MM.1S (cell line): ENCODE results near the gene FGFR2.

ENCODE experiments used
- DNase-seq: peaks from one replicate; pipeline ENCODE4 v3.0.0-alpha.2; 2015
- H2AFZ ChIP-seq: fragments of 300-600 bp; sonication (generic); 2 replicates; pipeline ENCODE4 v1.6.0; 2016; ENCODE audit warnings: antibody characterized with exemption, low read length
- H3F3A ChIP-seq: fragments of 300-600 bp; sonication (generic); 2 replicates; pipeline ENCODE4 v1.6.1; 2016; ENCODE audit warnings: mild to moderate bottlenecking, antibody characterized with exemption, low read length, moderate library complexity, mixed read lengths; ENCODE audit not compliant: insufficient read depth
- H3K27ac ChIP-seq: fragments of 300-600 bp; sonication (generic); 2 replicates; pipeline ENCODE4 v1.5.1; 2016; ENCODE audit warnings: mild to moderate bottlenecking, low read length
- H3K27me3 ChIP-seq: fragments of 300-600 bp; sonication (generic); replicated peaks from 2 replicates; pipeline ENCODE4 v1.6.0; 2016; ENCODE audit warnings: low read length; ENCODE audit not compliant: insufficient read depth
- H3K36me3 ChIP-seq: fragments of 300-600 bp; sonication (generic); replicated peaks from 2 replicates; pipeline ENCODE4 v1.6.1; 2016; ENCODE audit warnings: mild to moderate bottlenecking, low read length, mixed read lengths; ENCODE audit not compliant: insufficient read depth
- H3K4me1 ChIP-seq: fragments of 300-600 bp; sonication (generic); 2 replicates; pipeline ENCODE4 v1.6.1; 2016; ENCODE audit warnings: low read length, mixed read lengths
- H3K4me2 ChIP-seq: fragments of 300-600 bp; sonication (generic); 2 replicates; pipeline ENCODE4 v1.6.0; 2016; ENCODE audit warnings: low read depth, low read length
- H3K4me3 ChIP-seq: fragments of 300-600 bp; sonication (generic); 2 replicates; pipeline ENCODE4 v1.5.1; 2016; ENCODE audit warnings: low read length, mixed read lengths
- H3K79me2 ChIP-seq: fragments of 300-600 bp; sonication (generic); 2 replicates; pipeline ENCODE4 v1.6.1; 2016; ENCODE audit warnings: mixed run types, low read length, mixed read lengths
- H3K9ac ChIP-seq: fragments of 300-600 bp; sonication (generic); 2 replicates; pipeline ENCODE4 v1.6.1; 2016; ENCODE audit warnings: low read length, mixed read lengths
- H3K9me2 ChIP-seq: fragments of 300-600 bp; sonication (generic); replicated peaks from 2 replicates; pipeline ENCODE4 v1.6.1; 2016; ENCODE audit warnings: mild to moderate bottlenecking, low read length, mixed read lengths; ENCODE audit not compliant: insufficient read depth
- H3K9me3 ChIP-seq: fragments of 300-600 bp; sonication (generic); replicated peaks from 2 replicates; pipeline ENCODE4 v1.6.1; 2016; ENCODE audit warnings: mild to moderate bottlenecking, low read length, mixed read lengths; ENCODE audit not compliant: insufficient read depth
- H4K20me1 ChIP-seq: fragments of 300-600 bp; sonication (generic); 2 replicates; pipeline ENCODE4 v1.6.1; 2016; ENCODE audit warnings: mild to moderate bottlenecking, low read length, moderate library complexity, mixed read lengths; ENCODE audit not compliant: insufficient read depth
- CTCF ChIP-seq: fragments of 300-600 bp; sonication (generic); IDR thresholded peaks from 2 replicates; pipeline ENCODE4 v1.5.1; 2016; ENCODE audit warnings: antibody characterized with exemption, low read length, mixed read lengths
- EZH2 ChIP-seq: fragments of 300-600 bp; sonication (generic); optimal IDR thresholded peaks from 2 replicates; pipeline ENCODE3; 2017; ENCODE audit warnings: low read depth, mild to moderate bottlenecking, antibody characterized with exemption, low read length, mixed read lengths
- EZH2phosphoT487 ChIP-seq: fragments of 300-600 bp; sonication (generic); IDR thresholded peaks from 2 replicates; pipeline ENCODE4 v1.6.1; 2018; ENCODE audit warnings: antibody characterized with exemption, low read length

The FGFR2 gene

GRCh38 chr10:121608469-121609190 is 10.4 kb upstream of the FGFR2 start:
- H2AFZ ChIP-seq: peak overlapping the region; percentile 88
- H3K27me3 ChIP-seq: no peaks in the 10 kb centered on the region
- peak overlapping the region; percentile 93 for H3K4me2 ChIP-seq
- H3K9ac ChIP-seq: peak overlapping the region; percentile 47; the same call in 1 of the 2 replicates
- peak; percentile 60 for DNase-seq
- no peaks in the 10 kb centered on the region for H3K9me2 ChIP-seq
- H3K36me3 ChIP-seq: no peaks in the 10 kb centered on the region
- no peaks in the 10 kb centered on the region for H3K4me1 ChIP-seq
- H3K4me3 ChIP-seq: peak overlapping the region; percentile 53
- H3K9me3 ChIP-seq: no peaks in the 10 kb centered on the region
- H3F3A ChIP-seq: no peaks in the 10 kb centered on the region
- H3K79me2 ChIP-seq: no peaks in the 10 kb centered on the region
- H3K27ac ChIP-seq: no peak overlapping the region
- TF ChIP-seq EZH2phosphoT487 (no peak), CTCF (peak; percentile 82), EZH2 (no peak)
- no peaks in the 10 kb centered on the region for H4K20me1 ChIP-seq

- no peaks in the 10 kb centered on the region for H4K20me1 ChIP-seq
- no peaks in the 10 kb centered on the region for H3F3A ChIP-seq
- no peak overlapping the region for H2AFZ ChIP-seq
- H3K79me2 ChIP-seq: no peaks in the 10 kb centered on the region
- H3K9me2 ChIP-seq: no peaks in the 10 kb centered on the region
- H3K4me1 ChIP-seq: no peaks in the 10 kb centered on the region
- no peaks in the 10 kb centered on the region for H3K27me3 ChIP-seq
- TF ChIP-seq EZH2 (no peak), CTCF (no peak), EZH2phosphoT487 (no peak)
- no peaks in the 10 kb centered on the region for H3K9me3 ChIP-seq
- no peak overlapping the region for H3K27ac ChIP-seq
- no peaks in the 10 kb centered on the region for H3K36me3 ChIP-seq
- H3K4me3 ChIP-seq: no peak overlapping the region
- no peak overlapping the region for H3K9ac ChIP-seq
- H3K4me2 ChIP-seq: no peak overlapping the region; the same call in 1 of the 2 replicates
- DNase-seq: no peak
Measured at GRCh38 chr10:121607310-121608055, 9.2 kb upstream of the FGFR2 start.

GRCh38 chr10:121605708-121606107 is 7.5 kb upstream of the FGFR2 start:
- H3K27ac ChIP-seq: no peak overlapping the region
- no peaks in the 10 kb centered on the region for H3K36me3 ChIP-seq
- no peaks in the 10 kb centered on the region for H3K9me3 ChIP-seq
- no peaks in the 10 kb centered on the region for H3K79me2 ChIP-seq
- H3K9me2 ChIP-seq: no peaks in the 10 kb centered on the region
- no peak overlapping the region for H3K4me3 ChIP-seq
- no peak overlapping the region for H2AFZ ChIP-seq
- TF ChIP-seq EZH2phosphoT487 (no peak), CTCF (no peak), EZH2 (no peak)
- no peak for DNase-seq
- H3K4me2 ChIP-seq: no peak overlapping the region
- H4K20me1 ChIP-seq: no peaks in the 10 kb centered on the region
- no peak overlapping the region for H3K9ac ChIP-seq
- H3K27me3 ChIP-seq: no peaks in the 10 kb centered on the region
- no peaks in the 10 kb centered on the region for H3F3A ChIP-seq
- no peaks in the 10 kb centered on the region for H3K4me1 ChIP-seq
